Subcutaneous adipose tissue (tissue), 4 donors: Measurements from ENCODE around the gene P2RX6. TPM values are rescaled to one million over a fixed set of nuclear protein-coding genes. Genes with fewer than 3 reads are reported as not detected.

Source experiments
- total RNA-seq, 4 donors: library from RNA; depleted of rRNA; stranded (reverse); fragments of >200 nt; gene quantifications; one replicate each; pipeline ENCODE4 v1.1.0, GENCODE V29; 2016
- TF ChIP-seq, protein P1 (sequence below): fragments of 450-650 bp; IDR thresholded peaks from one replicate; pipeline ENCODE4 v1.5.1; 2016; ENCODE audit warnings: low read depth, mild to moderate bottlenecking, control low read depth, antibody characterized with exemption, moderate library complexity

The P2RX6 gene
- 1 to 10 TPM in 2 of 4 donors, under 1 TPM in 2; 0.49 to 3.7 (median 1.2) TPM for total RNA-seq

DNA sequence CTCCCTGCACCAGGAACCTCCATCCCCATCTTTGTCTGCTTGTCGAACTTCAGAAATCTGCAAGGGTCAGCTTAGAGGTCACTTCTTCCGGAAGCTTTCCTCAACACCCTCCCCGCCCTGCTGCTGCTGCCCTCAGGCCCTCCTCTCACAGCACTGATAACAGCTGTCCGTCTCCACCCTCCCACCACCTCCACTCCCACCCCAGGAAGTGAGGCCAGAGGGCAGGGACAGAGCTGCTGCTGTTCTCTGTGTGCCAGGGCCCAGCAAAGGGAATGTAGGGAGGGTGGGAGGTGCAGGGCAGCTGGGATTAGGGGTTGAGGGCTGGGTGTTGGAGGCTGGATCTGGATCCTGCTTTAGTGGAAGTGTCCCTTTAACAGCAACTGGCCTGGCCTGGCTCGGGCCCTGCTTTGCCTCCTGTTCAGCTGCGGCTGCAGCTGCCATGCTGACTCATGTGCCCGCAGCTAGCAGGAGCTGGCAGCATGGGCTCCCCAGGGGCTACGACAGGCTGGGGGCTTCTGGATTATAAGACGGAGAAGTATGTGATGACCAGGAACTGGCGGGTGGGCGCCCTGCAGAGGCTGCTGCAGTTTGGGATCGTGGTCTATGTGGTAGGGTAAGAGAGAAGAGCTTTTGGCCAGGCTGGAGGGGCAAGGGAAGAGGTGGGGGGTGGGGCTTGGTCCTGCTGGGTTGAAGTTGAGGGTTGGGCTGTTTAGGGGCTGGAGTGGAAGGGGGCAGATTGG is at the start of gene P2RX6:
P2RX6 (plus strand) TSS at position 440 of the 740 bp plus-strand sequence; CDS start at position 450, 10 bp downstream.
- TF ChIP-seq, protein P1, sequence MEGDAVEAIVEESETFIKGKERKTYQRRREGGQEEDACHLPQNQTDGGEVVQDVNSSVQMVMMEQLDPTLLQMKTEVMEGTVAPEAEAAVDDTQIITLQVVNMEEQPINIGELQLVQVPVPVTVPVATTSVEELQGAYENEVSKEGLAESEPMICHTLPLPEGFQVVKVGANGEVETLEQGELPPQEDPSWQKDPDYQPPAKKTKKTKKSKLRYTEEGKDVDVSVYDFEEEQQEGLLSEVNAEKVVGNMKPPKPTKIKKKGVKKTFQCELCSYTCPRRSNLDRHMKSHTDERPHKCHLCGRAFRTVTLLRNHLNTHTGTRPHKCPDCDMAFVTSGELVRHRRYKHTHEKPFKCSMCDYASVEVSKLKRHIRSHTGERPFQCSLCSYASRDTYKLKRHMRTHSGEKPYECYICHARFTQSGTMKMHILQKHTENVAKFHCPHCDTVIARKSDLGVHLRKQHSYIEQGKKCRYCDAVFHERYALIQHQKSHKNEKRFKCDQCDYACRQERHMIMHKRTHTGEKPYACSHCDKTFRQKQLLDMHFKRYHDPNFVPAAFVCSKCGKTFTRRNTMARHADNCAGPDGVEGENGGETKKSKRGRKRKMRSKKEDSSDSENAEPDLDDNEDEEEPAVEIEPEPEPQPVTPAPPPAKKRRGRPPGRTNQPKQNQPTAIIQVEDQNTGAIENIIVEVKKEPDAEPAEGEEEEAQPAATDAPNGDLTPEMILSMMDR, result no peak

DNA sequence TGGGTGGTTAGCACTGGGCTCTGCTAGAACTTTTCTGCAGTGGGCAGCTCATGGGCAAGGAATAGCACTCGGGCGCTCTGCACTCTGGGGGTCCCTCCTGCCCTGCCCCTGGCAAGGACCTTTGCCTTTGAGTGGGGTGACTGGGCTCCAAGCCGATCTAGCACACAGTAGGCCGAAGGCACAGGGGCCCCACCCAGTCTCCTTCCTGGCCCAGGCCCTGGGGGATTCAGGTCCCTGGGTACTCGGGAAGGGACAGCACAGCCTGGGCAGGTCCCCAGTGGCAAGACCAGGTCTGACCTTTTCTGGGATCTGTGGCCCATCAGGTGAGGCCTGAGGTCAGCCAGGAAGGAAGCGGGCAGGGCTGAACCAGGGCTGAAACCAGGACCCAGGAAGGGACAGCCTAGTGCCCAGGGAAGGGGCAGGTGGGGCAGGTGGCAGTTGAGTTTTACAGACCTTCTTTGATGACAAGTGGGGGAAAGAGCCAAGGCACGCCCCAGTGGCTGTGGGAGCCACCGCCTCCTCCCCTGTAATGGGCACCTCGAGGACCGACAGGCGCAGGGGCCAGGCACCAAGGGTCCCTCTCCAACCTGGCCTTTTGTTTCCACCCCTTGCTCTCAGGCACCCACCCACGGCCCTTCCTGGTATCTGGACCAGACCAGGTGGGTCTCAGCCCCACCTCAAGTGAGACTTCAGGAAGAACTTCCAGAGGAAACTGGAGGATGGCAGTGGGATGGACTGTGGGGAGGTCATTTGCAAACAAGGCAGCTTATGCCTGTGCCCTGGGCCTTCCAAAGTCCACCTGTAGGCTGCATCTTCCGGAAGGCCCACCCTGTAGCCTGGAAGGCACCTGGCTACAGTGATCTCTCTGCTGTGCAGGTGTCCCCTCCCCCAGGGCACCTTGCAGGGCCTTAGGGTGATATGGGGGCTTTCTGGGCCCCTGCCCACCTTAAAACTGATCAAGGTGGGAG is 48.8 kb upstream of the P2RX6 start:
- TF ChIP-seq, protein P1, result no peak

DNA sequence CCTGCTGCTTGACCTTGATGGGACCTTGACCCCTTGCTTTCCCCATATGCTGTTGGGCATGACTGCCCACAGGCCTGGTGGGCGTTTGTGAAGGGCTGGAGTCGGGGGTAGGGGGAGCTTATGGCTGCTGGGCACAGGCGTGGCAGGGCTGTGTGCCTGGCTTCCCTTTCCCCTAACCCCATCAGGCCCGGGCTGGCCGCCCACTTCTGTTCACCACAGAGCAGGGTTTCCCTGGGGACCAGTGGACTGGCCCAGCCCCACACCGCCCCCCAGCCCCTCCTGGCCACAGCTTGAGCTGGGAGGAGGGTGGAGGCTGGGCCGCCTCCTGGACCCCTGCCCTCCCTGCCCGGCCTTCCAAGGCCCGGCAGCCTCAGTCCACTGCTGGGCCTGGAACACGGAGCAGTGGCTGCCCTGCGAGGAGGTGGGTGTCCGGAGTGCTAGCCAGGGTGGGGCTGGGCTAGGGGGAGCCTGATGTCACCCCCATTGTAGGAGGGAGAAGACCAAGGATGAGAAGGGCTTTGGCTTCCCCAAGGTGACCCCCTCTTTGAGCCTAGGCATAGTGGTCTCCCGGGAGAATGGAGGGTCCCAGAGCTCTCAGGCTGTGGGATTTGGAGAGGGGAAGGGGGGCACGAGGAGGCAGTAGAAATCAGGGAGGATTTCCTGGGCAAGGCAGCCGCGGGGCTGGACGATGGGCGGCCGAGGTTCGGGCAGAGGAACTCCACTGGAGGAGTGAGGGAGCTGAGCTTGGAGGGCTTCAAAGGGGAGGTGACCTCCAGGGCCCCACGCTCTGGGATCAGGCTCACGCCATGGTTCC is 47.9 kb upstream of the P2RX6 start, which contains the start of gene AIFM3:
AIFM3 (plus strand) TSS at position 373 of the 814 bp plus-strand sequence. CDS start 690 bp downstream, outside the sequence.
- TF ChIP-seq, protein P1, result no peak

DNA sequence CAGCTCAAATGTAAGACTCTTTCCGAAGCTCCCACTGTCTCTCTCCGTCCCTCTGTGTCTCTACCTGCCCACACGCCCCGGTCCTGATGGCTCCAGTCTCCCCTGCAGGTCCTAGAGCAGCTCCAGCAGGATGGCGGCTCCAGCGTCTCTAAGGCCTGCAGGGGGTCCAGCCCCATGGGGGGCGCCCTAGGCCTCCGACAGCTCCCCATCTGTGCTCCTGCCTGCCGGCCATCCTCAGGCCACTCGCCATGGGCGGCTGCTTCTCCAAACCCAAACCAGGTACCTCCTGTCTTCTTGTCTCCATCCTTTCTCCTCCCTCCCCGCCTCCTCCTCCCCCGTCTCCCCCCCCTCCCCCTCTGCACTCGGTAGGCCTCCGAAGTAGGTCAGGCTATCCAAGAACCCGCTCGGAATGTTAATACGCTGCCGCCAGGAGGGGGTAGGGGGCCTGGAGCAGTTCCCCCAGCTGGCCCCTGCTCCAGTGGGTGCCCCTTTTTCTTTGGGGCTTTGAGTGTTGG is 47.2 kb upstream of the P2RX6 start:
- TF ChIP-seq, protein P1, result no peak

DNA sequence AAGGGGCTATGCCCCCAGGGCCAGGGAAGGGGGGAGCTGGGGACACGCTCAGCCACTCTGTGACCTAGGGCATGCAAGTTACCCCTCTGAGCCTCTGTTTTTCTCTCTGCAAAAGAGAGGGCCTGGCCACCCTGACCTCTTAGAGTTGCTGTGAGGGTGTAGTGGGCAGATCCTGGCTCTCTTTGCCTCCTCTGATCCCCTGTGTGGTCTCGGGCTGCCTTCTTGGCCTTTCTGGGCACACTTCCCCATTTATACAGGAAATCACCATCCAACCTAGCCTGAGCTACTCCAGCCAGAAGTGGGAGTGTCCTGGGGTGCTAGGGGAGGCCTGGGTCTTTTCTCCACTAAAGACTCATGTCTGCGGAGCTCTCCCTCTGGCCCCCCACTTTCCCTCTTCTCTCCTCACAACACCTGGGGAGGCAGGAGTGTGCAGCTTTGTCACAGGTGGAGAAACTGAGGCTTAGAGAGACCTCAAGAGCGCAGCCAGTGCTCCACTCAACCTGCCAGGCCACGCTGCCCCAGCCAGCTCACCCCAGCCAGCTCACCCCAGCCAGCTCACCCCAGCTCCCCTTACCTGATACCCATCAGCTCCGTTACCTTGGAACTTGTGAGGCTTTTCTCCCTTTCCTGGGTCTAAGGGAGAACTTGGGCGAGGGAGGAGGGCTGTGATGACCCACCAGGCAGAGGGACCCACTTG is 46.5 kb upstream of the P2RX6 start:
- TF ChIP-seq, protein P1, result no peak

DNA sequence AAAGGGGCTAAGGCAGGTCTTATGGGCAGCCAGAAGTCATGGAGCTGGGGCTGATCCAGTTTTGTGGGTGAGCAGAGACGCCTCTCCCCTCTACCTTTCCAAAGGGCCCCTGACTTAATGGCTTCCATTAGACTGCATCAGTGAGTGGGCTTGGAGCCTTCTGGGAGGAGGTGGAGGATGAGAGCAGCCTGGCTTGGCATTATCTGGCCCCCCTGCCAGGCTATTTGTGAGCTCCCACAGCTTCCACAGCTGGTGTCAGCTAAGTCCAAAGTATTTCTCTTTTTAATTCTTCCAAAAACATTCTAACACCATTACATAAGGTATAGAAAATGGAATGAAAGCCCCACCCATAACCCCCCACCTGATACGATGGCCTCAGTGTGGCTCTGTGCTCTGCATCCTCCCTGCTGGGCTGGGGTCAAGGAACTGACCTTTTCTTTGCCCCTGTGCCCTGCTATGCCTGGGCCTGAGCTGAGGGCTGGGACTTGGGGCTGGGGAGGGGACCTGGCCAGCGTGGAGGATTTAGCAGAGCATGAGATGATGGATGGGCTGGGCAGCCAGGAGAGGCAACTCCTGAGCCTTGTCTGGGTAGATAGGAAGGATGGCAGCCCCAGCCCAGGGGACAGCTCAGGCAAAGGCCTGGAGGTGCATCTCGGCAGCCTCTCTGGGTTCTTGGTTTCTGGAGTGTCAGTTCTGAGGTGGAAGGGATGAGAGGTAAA is 43.9 kb upstream of the P2RX6 start:
- TF ChIP-seq, protein P1, result no peak
